HG02588 (cell line): ENCODE results near the gene NPHP3.
"Not testable (repeated sequence)": the region's sequence is repeated elsewhere in the genome, so short reads cannot be mapped to it uniquely, and the experiment has no call there.

Source experiments
- ATAC-seq: cut with Tn5 transposase; IDR thresholded peaks from one replicate; pipeline ENCODE4 v1.9.1; 2021; ENCODE audit warnings: mild to moderate bottlenecking, moderate library complexity; ENCODE audit not compliant: unreplicated experiment

Gene NPHP3

GRCh38 chr3:132722165-132723023 is at the start of gene NPHP3:
Gene NPHP3, minus strand, starts transcription at chr3:132722409. Its CDS starts 54 bp downstream, at chr3:132722355.
- peak; percentile 81 for ATAC-seq

GRCh38 chr3:132758740-132759139 is 36.5 kb upstream of the NPHP3 start:
- ATAC-seq = no peak

- ATAC-seq = no peak
Observed at GRCh38 chr3:132756108-132756650, 34.0 kb upstream of the NPHP3 start.

GRCh38 chr3:132753946-132754345 is 31.7 kb upstream of the NPHP3 start:
- no peak for ATAC-seq

- no peak for ATAC-seq
Observed at GRCh38 chr3:132749786-132750185, 27.6 kb upstream of the NPHP3 start.

- ATAC-seq = not testable (repeated sequence)
Observed at GRCh38 chr3:132746720-132747119, 24.5 kb upstream of the NPHP3 start.

- no peak for ATAC-seq
Observed at GRCh38 chr3:132738314-132738713, 16.1 kb upstream of the NPHP3 start.

- no peak for ATAC-seq
Observed at GRCh38 chr3:132735589-132735988, 13.4 kb upstream of the NPHP3 start.

GRCh38 chr3:132730891-132731580 is 8.8 kb upstream of the NPHP3 start:
- ATAC-seq = no peak

- ATAC-seq = no peak
Observed at GRCh38 chr3:132726341-132726823, 4.2 kb upstream of the NPHP3 start.

- ATAC-seq = peak; percentile 0
Observed at GRCh38 chr3:132723024-132723950, 1.1 kb upstream of the NPHP3 start.

GRCh38 chr3:132721479-132722164 is 587 bp downstream of the NPHP3 start:
- peak; percentile 18 for ATAC-seq

- ATAC-seq = no peak
Observed at GRCh38 chr3:132720228-132720627, 2.0 kb downstream of the NPHP3 start.

- ATAC-seq = no peak
Observed at GRCh38 chr3:132716372-132716771, 5.8 kb downstream of the NPHP3 start.

GRCh38 chr3:132713977-132714727 is 8.1 kb downstream of the NPHP3 start:
- no peak for ATAC-seq

- ATAC-seq = no peak
Observed at GRCh38 chr3:132710311-132710710, 11.9 kb downstream of the NPHP3 start.

GRCh38 chr3:132709761-132710160 is 12.4 kb downstream of the NPHP3 start:
- ATAC-seq = no peak

- no peak for ATAC-seq
Observed at GRCh38 chr3:132703733-132704132, 18.5 kb downstream of the NPHP3 start.

- ATAC-seq = no peak
Observed at GRCh38 chr3:132695422-132695821, 26.8 kb downstream of the NPHP3 start.
